ENCODE results near the gene ACTL6A. TPM values are rescaled to one million over a fixed set of nuclear protein-coding genes. Genes with fewer than 3 reads are reported as not detected.

The ACTL6A gene
- polyA plus RNA-seq, 1 donor from 2014 or later: 137 TPM

GRCh38 chr3:179565496-179565895 lies 2.8 kb downstream of the ACTL6A start:
- Histone ChIP-seq H3K9me3 (ENCODE audit: low read length) (no peaks in the 10 kb centered on the region), H3K4me2 (ENCODE audit: low read length) (no peak overlapping the region), H3K79me2 (replicated peaks; ENCODE audit: insufficient read depth, low read length) (peaks cover 43% of the 10 kb centered on the region), H2AFZ (ENCODE audit: low read depth, low read length) (no peak overlapping the region), H3K27ac (ENCODE audit: low read length) (no peak overlapping the region), H3F3A (ENCODE audit: insufficient read depth, low read length, poor library complexity, severe bottlenecking) (no peaks in the 10 kb centered on the region), H4K20me1 (ENCODE audit: insufficient read depth) (no peaks in the 10 kb centered on the region), H3K9me2 (ENCODE audit: insufficient read depth, low read length) (no peaks in the 10 kb centered on the region), H3K36me3 (ENCODE audit: insufficient read depth, low read length) (no peaks in the 10 kb centered on the region), H3K4me3 (ENCODE audit: low read length) (no peak overlapping the region), H3K9ac (ENCODE audit: low read length) (no peak overlapping the region), H3K27me3 (ENCODE audit: insufficient read depth, low read depth, low read length) (no peaks in the 10 kb centered on the region)
- TF ChIP-seq POLR2AphosphoS5 (IDR thresholded peaks at IDR 0.05) (no peak), MXI1 (conservative IDR thresholded peaks at IDR 0.05; ENCODE audit: poor library complexity, severe bottlenecking) (no peak), RAD21 (conservative IDR thresholded peaks at IDR 0.05) (no peak), TAF1 (IDR thresholded peaks at IDR 0.05; ENCODE audit: low read depth) (no peak), EP300 (conservative IDR thresholded peaks at IDR 0.05; ENCODE audit: poor library complexity, severe bottlenecking) (no peak), EZH2 (IDR thresholded peaks at IDR 0.05; ENCODE audit: borderline replicate concordance, insufficient read depth, low read length, poor library complexity, severe bottlenecking) (no peak), SMC3 (conservative IDR thresholded peaks at IDR 0.05; ENCODE audit: poor library complexity) (no peak)
- TF ChIP-seq, protein P1, sequence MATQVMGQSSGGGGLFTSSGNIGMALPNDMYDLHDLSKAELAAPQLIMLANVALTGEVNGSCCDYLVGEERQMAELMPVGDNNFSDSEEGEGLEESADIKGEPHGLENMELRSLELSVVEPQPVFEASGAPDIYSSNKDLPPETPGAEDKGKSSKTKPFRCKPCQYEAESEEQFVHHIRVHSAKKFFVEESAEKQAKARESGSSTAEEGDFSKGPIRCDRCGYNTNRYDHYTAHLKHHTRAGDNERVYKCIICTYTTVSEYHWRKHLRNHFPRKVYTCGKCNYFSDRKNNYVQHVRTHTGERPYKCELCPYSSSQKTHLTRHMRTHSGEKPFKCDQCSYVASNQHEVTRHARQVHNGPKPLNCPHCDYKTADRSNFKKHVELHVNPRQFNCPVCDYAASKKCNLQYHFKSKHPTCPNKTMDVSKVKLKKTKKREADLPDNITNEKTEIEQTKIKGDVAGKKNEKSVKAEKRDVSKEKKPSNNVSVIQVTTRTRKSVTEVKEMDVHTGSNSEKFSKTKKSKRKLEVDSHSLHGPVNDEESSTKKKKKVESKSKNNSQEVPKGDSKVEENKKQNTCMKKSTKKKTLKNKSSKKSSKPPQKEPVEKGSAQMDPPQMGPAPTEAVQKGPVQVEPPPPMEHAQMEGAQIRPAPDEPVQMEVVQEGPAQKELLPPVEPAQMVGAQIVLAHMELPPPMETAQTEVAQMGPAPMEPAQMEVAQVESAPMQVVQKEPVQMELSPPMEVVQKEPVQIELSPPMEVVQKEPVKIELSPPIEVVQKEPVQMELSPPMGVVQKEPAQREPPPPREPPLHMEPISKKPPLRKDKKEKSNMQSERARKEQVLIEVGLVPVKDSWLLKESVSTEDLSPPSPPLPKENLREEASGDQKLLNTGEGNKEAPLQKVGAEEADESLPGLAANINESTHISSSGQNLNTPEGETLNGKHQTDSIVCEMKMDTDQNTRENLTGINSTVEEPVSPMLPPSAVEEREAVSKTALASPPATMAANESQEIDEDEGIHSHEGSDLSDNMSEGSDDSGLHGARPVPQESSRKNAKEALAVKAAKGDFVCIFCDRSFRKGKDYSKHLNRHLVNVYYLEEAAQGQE (IDR thresholded peaks at IDR 0.05; ENCODE audit: borderline replicate concordance): no peak
- TF ChIP-seq, protein P2, sequence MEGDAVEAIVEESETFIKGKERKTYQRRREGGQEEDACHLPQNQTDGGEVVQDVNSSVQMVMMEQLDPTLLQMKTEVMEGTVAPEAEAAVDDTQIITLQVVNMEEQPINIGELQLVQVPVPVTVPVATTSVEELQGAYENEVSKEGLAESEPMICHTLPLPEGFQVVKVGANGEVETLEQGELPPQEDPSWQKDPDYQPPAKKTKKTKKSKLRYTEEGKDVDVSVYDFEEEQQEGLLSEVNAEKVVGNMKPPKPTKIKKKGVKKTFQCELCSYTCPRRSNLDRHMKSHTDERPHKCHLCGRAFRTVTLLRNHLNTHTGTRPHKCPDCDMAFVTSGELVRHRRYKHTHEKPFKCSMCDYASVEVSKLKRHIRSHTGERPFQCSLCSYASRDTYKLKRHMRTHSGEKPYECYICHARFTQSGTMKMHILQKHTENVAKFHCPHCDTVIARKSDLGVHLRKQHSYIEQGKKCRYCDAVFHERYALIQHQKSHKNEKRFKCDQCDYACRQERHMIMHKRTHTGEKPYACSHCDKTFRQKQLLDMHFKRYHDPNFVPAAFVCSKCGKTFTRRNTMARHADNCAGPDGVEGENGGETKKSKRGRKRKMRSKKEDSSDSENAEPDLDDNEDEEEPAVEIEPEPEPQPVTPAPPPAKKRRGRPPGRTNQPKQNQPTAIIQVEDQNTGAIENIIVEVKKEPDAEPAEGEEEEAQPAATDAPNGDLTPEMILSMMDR (IDR thresholded peaks at IDR 0.05; ENCODE audit: poor library complexity, severe bottlenecking): no peak

- no peaks in the 10 kb centered on the region for H3K36me3 ChIP-seq (ENCODE audit: insufficient read depth, low read length)
- TF ChIP-seq POLR2AphosphoS5 (IDR thresholded peaks at IDR 0.05) (no peak), EP300 (conservative IDR thresholded peaks at IDR 0.05; ENCODE audit: poor library complexity, severe bottlenecking) (no peak), EZH2 (IDR thresholded peaks at IDR 0.05; ENCODE audit: borderline replicate concordance, insufficient read depth, low read length, poor library complexity, severe bottlenecking) (no peak), RAD21 (conservative IDR thresholded peaks at IDR 0.05) (no peak), SMC3 (conservative IDR thresholded peaks at IDR 0.05; ENCODE audit: poor library complexity) (no peak), TAF1 (IDR thresholded peaks at IDR 0.05; ENCODE audit: low read depth) (no peak), MXI1 (conservative IDR thresholded peaks at IDR 0.05; ENCODE audit: poor library complexity, severe bottlenecking) (no peak)
- TF ChIP-seq, protein P2 (IDR thresholded peaks at IDR 0.05; ENCODE audit: poor library complexity, severe bottlenecking): no peak
- TF ChIP-seq, protein P1 (IDR thresholded peaks at IDR 0.05; ENCODE audit: borderline replicate concordance): no peak
Measured at GRCh38 chr3:179580992-179581391, 18.3 kb downstream of the ACTL6A start.

More at GRCh38 chr3:179580992-179581391, 18.3 kb downstream of the ACTL6A start:
- H3K9me3 ChIP-seq (ENCODE audit: low read length): no peaks in the 10 kb centered on the region
- H3K27me3 ChIP-seq (ENCODE audit: insufficient read depth, low read depth, low read length): no peaks in the 10 kb centered on the region
- H3F3A ChIP-seq (ENCODE audit: insufficient read depth, low read length, poor library complexity, severe bottlenecking): no peaks in the 10 kb centered on the region
- H3K27ac ChIP-seq (ENCODE audit: low read length): no peak overlapping the region
- no peak overlapping the region for H3K9ac ChIP-seq (ENCODE audit: low read length)
- no peaks in the 10 kb centered on the region for H4K20me1 ChIP-seq (ENCODE audit: insufficient read depth)
- no peak overlapping the region for H2AFZ ChIP-seq (ENCODE audit: low read depth, low read length)
- no peak overlapping the region for H3K4me2 ChIP-seq (ENCODE audit: low read length)
- H3K9me2 ChIP-seq (ENCODE audit: insufficient read depth, low read length): no peaks in the 10 kb centered on the region
- H3K79me2 ChIP-seq (replicated peaks; ENCODE audit: insufficient read depth, low read length): no peaks in the 10 kb centered on the region
- no peak overlapping the region for H3K4me3 ChIP-seq (ENCODE audit: low read length)

All from neural cell (in vitro differentiated cells).